ENCODE data around the gene EZH2.

Gene EZH2

GRCh38 chr7:148927123-148928045 lies 43.3 kb upstream of the EZH2 start:
- no peak for TF ChIP-seq SPI1 (IDR thresholded peaks at IDR 0.05; ENCODE audit: borderline replicate concordance, low read depth)
- Histone ChIP-seq H3K27ac (replicated peaks) (no peak overlapping the region), H3K27me3 (ENCODE audit: insufficient read depth, poor library complexity, severe bottlenecking) (no peaks in the 10 kb centered on the region), H3K4me3 (replicated peaks; ENCODE audit: insufficient read depth, low read length) (no peak overlapping the region)
- no peak for DNase-seq (ENCODE audit: low read depth in 1 of 2, low spot score in 1 of 2)

GRCh38 chr7:148925836-148926235 lies 41.7 kb upstream of the EZH2 start:
- TF ChIP-seq REST (IDR thresholded peaks at IDR 0.05; ENCODE audit: insufficient replicate concordance, low read depth) (no peak), POLR2AphosphoS5 (IDR thresholded peaks at IDR 0.05; ENCODE audit: low read depth) (no peak), SPI1 (IDR thresholded peaks at IDR 0.05; ENCODE audit: borderline replicate concordance, low read depth) (no peak), CTCF (IDR thresholded peaks at IDR 0.05; ENCODE audit: insufficient read depth, low read length) (no peak), GABPA (IDR thresholded peaks at IDR 0.05; ENCODE audit: low read depth) (no peak)
- no peak overlapping the region for H3K27ac ChIP-seq (replicated peaks)
- H3K4me3 ChIP-seq (replicated peaks; ENCODE audit: insufficient read depth, low read length), result no peak overlapping the region
- no peaks in the 10 kb centered on the region for H3K27me3 ChIP-seq (ENCODE audit: insufficient read depth, poor library complexity, severe bottlenecking)
- DNase-seq (ENCODE audit: low read depth in 1 of 2, low spot score in 1 of 2), result no peak

GRCh38 chr7:148924011-148924410 lies 39.9 kb upstream of the EZH2 start:
- H3K27ac ChIP-seq (replicated peaks), result no peak overlapping the region
- H3K4me3 ChIP-seq (replicated peaks; ENCODE audit: insufficient read depth, low read length), result no peak overlapping the region
- TF ChIP-seq GABPA (IDR thresholded peaks at IDR 0.05; ENCODE audit: low read depth) (no peak), POLR2AphosphoS5 (IDR thresholded peaks at IDR 0.05; ENCODE audit: low read depth) (no peak), CTCF (IDR thresholded peaks at IDR 0.05; ENCODE audit: insufficient read depth, low read length) (no peak), SPI1 (IDR thresholded peaks at IDR 0.05; ENCODE audit: borderline replicate concordance, low read depth) (no peak), REST (IDR thresholded peaks at IDR 0.05; ENCODE audit: insufficient replicate concordance, low read depth) (no peak)
- no peaks in the 10 kb centered on the region for H3K27me3 ChIP-seq (ENCODE audit: insufficient read depth, poor library complexity, severe bottlenecking)
- DNase-seq (ENCODE audit: low read depth in 1 of 2, low spot score in 1 of 2), result no peak

- Histone ChIP-seq H3K4me3 (replicated peaks; ENCODE audit: insufficient read depth, low read length) (no peak overlapping the region), H3K27ac (replicated peaks) (no peak overlapping the region), H3K27me3 (ENCODE audit: insufficient read depth, poor library complexity, severe bottlenecking) (no peaks in the 10 kb centered on the region)
- TF ChIP-seq REST (IDR thresholded peaks at IDR 0.05; ENCODE audit: insufficient replicate concordance, low read depth) (no peak), SPI1 (IDR thresholded peaks at IDR 0.05; ENCODE audit: borderline replicate concordance, low read depth) (no peak), CTCF (IDR thresholded peaks at IDR 0.05; ENCODE audit: insufficient read depth, low read length) (no peak), POLR2AphosphoS5 (IDR thresholded peaks at IDR 0.05; ENCODE audit: low read depth) (no peak), GABPA (IDR thresholded peaks at IDR 0.05; ENCODE audit: low read depth) (no peak)
- no peak for DNase-seq (ENCODE audit: low read depth in 1 of 2, low spot score in 1 of 2)
Measured at GRCh38 chr7:148921806-148922205, 37.7 kb upstream of the EZH2 start.

All from HL-60 (cell line).